HG02943 (cell line): Measurements from ENCODE around the gene PROC.

Source experiments
- ATAC-seq: cut with Tn5 transposase; IDR thresholded peaks from one replicate; pipeline ENCODE4 v1.9.1; 2021; ENCODE audit warnings: mild to moderate bottlenecking, low read depth, moderate library complexity; ENCODE audit not compliant: unreplicated experiment

The PROC gene

GRCh38 chr2:127453392-127454171, 35.4 kb downstream of the PROC start:
- ATAC-seq, result no peak

DNA sequence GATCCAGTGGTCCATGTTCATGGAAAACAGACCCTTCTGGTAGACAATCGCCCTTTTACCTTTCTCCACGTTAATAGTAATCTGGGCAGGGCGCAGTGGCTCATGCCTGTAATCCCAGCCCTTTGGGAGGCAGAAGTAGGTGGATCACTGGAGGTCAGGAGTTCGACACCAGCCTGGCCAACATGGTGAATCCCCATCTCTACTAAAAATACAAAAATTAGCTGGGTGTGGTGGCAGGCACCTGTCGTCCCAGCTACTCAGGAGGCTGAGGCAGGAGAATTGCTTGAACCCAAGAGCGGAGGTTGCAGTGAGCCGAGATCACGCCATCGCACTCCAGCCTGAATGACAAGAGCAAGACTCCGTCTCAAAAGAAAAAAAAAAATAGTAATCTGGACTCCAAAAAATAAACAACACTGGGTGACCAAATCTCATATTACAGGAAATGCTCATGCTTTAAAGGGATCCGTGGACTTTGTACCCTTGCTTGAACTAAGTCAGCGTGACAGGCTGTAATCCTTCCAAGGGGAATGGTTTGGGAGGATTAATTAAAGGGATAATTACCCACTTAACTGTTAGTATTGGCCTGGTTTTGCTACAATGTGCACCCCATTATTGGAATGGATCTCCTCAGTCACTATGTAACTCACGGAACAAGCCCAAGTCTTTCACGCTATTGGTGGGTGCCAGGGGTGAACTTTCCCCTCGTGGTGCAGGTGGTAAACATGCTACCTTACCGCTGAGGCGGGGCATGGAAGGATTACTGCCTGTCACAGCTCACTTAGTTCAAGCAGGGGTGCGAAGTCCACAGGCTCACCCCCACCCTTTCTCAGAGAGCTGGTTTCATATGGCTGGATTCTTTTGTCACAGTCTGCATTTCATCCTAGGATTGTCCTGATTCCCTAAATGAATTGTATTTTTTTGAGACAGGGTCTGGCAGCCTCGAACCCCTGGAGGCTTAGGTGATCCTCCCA, 36.7 kb downstream of the PROC start:
- ATAC-seq, result no peak

GRCh38 chr2:127455566-127456493, 37.6 kb downstream of the PROC start:
- no peak for ATAC-seq

DNA sequence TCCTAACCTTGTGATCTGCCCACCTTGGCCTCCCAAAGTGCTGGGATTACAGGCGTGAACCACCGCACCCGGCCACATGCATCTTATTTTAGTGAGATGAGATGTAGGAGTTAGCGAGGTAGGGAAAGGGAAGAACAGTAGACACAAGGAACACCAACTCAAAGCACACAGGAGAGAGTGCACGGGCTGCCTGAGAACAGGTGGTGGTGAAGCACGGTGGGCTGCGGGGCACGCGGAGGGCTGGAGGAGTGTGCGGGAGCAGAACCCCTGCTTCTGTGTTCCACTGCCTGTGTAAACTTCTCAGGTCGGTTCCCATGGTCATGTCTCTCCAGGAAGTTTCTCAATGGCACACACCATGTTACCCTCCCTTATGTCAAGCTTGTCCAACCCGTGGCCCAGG, 38.7 kb downstream of the PROC start:
- no peak for ATAC-seq

DNA sequence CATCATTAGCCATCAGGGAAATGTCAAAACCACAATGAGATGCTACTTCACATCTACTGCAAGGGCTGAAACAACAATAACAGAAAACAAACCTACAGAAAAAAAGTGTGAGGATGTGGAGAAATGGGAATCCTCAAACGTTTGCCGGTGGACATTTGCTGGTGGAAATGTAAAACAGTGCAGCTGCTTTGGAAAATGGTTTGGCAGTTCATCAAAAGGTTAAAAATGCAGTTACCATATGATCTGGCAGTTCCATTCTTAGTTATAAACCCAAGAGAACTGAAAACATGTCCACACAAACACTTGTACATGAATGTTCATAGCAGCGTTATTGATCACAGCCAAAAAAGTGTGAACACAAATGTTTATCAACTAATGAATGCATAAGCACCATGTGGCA, 44.2 kb downstream of the PROC start:
- ATAC-seq, result no peak

- ATAC-seq, result no peak
These were observed 45.1 kb downstream of the PROC start for GRCh38 chr2:127463155-127463991.

DNA sequence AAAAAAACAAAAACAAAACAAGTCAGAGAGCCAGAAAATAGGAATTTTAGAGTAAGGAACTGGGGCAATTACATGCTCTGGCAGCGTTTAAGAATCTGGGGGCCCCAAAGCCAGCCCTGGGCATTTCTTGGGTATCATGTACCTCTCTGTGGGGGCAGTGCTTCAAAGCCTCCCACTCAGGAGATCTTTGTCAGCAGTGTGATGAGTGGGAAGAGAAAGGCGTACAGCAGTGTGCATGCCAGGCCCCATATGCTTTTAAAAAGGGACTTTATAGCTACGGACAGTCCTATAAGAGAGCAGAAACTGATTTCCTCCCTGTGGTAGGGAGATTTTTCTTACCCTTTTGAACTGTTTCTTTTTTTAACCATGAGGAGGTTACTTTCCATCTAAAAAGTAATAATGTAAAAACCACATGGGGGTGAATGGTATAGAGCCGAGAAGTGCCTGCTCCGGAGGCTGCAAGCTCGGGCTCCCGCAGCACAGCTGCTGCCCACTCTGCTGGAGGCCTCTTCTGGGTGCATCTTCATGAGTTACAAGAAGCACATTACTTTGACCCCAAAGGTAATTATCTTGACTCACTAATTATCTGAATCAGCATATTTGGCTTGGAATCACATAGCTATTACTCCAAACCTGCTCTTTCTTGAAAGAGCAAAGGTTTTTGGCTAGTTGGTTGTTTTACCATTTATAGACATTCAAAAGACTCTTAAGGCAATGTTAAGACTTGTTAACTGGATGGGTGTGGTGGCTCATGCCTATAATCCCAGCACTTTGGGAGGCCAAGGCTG, 46.4 kb downstream of the PROC start:
- no peak for ATAC-seq

DNA sequence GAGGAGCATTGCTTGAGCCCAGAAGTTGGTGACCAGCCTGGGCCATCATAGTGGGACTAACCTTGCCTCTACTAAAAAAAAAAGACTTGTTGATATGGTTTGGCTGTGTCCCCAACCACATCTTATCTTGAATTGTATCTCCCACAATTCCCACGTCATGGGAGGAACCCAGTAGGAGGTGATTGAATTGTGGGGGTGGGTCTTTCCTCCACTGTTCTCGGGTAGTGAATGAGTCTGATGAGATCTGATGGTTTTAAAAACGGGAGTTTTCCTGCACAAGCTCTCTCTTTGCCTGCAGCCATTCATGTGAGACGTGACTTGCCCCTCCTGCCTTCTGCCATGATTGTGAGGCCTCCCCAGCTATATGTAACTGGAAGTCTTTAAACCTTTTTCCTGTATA, 47.0 kb downstream of the PROC start:
- no peak for ATAC-seq

DNA sequence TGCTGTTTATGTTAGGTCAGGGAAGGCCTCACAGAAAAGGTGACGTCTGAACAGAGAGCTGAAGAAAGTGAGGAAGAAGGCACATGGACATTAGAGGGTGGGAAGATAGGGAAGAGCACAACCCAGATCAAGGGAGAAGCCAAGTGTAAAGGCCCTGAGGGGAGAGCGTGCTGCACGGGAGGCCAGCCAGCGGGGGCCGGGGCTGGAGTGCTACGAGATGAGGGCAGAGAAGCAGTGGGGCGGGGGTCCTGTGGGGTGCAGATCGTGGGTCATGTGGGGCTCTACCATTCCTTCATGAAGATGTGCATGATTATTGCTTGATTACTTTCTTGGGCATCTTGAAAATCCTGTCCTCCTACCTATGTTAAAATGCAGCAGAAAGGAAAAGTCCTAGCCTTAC, 50.8 kb downstream of the PROC start:
- ATAC-seq, result no peak

DNA sequence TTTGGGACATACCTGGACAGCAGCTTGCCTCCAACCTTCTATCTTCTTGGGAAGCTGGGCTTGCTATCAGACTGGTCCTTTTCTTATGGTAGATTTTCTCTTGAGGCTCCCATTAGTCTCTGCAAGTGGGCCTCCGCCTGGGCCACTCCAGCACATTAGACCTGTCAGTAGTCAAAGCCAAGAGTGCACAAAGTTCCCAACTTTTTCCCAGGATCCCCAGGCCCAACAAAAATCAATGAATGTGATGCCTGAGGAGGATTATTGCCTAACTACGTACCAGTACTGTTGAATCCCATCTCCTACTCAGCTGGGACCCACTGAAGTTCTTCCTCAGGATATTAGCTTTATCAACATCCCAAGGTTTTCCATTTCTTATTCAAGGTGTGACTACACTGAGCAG, 51.7 kb downstream of the PROC start:
- no peak for ATAC-seq

DNA sequence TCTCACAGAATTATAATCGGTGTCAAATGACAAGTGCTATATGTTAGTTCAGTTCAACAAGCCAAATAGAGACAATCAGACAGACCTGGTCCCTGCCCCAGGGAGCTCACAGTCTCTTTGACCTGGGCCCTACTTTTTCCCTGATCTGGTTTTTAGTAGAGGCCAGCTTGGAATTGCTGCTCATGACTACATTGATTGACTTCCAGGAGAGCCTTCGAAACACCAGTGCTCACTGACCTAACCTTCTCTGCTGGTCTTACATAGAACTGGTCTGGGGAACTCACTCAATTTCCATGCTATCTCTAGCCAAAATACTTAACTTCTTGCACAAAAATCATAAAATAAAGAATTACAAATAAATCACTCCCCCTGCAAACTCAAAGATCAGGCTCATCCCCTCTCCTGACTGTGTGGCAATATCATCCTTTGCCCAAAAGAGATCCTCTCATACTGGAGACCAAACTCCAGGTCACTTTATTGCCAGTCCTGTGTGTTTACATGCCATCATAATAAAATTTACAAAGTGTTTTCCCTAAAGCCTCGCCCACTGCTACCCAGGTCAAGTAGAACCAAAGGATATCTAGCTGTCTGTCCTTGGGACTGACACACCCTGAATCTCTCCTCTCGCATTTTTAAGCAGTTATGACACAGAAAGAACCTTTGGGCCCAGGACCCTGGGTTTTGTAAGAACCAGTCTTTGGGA, 53.2 kb downstream of the PROC start:
- no peak for ATAC-seq

GRCh38 chr2:127472268-127472667, 54.0 kb downstream of the PROC start:
- ATAC-seq, result no peak

DNA sequence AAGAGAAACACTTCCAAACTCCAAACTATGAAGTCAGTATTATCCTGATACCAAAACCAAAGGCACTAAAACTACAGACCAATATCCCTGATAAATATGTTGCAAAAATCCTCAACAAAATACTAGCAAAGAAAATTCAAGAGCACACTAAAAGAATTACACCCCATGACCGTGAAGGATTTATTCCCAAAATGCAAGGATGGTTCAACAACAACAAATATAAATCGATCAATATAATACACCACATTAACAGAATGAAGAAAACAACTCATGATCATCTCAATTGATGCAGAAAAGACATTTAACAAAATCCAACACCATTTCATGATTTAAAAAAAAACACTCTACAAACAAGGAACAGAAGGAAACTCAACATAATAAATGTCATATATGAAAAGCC, 57.6 kb downstream of the PROC start:
- ATAC-seq, result no peak
